H1 (cell line): Measurements from ENCODE around the gene SHISA9. TPM values are rescaled to one million over a fixed set of nuclear protein-coding genes. Genes with fewer than 3 reads are reported as not detected.

ENCODE experiments used
- EP300 ChIP-seq, 2 experiments: IDR thresholded peaks; 1 replicate in 1 of 2; 2 replicates in 1 of 2; pipeline ENCODE4 v1.6.1; 2011 to 2012; ENCODE audit warnings: low read depth in 2 of 2, low read length in 2 of 2, mild to moderate bottlenecking in 2 of 2, borderline replicate concordance in 1 of 2, inconsistent platforms in 1 of 2, moderate library complexity in 1 of 2
- GABPA ChIP-seq: IDR thresholded peaks from 2 replicates; pipeline ENCODE4 v1.6.1; 2011; ENCODE audit warnings: mild to moderate bottlenecking, low read length, moderate library complexity, borderline replicate concordance; ENCODE audit not compliant: insufficient read depth
- SP2 ChIP-seq: IDR thresholded peaks from 2 replicates; pipeline ENCODE4 v1.6.1; 2012; ENCODE audit warnings: mild to moderate bottlenecking, low read length, inconsistent platforms
- polyA plus RNA-seq, 7 experiments: library from polyadenylated mRNA; depleted of rRNA in 3 of 7; stranded (reverse) in 5 of 7; unstranded in 2 of 7; fragments of >200 nt in 5 of 7; fragments of 200-250 nt in 2 of 7; gene quantifications; 1 replicate in 5 of 7; 2 replicates in 1 of 7; 4 replicates in 1 of 7; pipeline versions ENCODE4 v1.2.1 to v1.2.3, GENCODE V29; 2011 to 2013; ENCODE audit warnings: missing spikeins in 2 of 7, mixed read lengths in 2 of 7
- total RNA-seq: library from RNA; stranded (reverse); fragmentation: NEBNext Ultra II Directional; extraction: Animal tissue kit (Norgen Biotek cat#: 25700); gene quantifications from 2 replicates; pipeline ENCODE4 v1.2.1, GENCODE V29; 2021

Gene SHISA9
- total and polyA plus RNA-seq, 2 of the 8 experiments (the other 6 are each of a cell fraction or from before 2014, with no cell fraction given), result 25.6 to 39.8 TPM

DNA sequence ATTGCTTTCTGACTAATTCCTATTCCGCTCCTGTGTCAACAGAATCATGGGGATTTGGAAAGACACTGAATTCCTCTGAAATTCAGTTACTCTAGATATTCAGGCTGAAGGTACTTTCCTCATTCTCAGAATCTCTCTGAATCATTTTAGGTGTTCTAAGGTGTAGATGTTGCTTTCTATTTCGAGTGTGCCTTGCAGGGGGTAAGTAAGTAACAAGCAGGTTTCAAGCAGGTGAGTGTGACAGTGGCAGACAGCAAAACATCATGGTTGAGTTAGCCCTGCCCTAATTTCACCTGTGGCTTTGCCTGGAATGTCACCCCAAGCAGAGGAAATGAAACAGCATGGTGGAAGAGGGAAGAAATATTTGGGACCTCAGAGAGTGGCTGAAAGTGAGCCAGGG lies 75.1 kb downstream of the SHISA9 start (continued):
- TF ChIP-seq EP300 (IDR thresholded peaks at IDR 0.05; ENCODE audit: borderline replicate concordance in 1 of 2, low read depth in 2 of 2, low read length in 2 of 2), result no peak
- no peak for TF ChIP-seq SP2
- TF ChIP-seq GABPA, result no peak
